Lower leg skin (tissue), 3 donors: ENCODE results near the gene ZDHHC14.

Experiments used
- CTCF ChIP-seq, 3 donors: fragments of 450-650 bp; IDR thresholded peaks; one replicate each; pipeline ENCODE4 v1.5.1; 2016; ENCODE audit warnings: antibody characterized with exemption in 3 of 3, mild to moderate bottlenecking in 3 of 3, moderate library complexity in 2 of 3
- POLR2A ChIP-seq, 2 donors: fragments of 450-650 bp; IDR thresholded peaks; one replicate each; pipeline ENCODE4 v1.6.1; 2016 to 2017; ENCODE audit warnings: antibody characterized with exemption in 2 of 2, mild to moderate bottlenecking in 1 of 2, moderate library complexity in 1 of 2

GRCh38 chr6:157531986-157532365, 151.0 kb downstream of the ZDHHC14 start:
- TF ChIP-seq CTCF (IDR thresholded peaks at IDR 0.05) (no peak), POLR2A (IDR thresholded peaks at IDR 0.05) (no peak)
